Activated T-cell treated with anti-CD3 and anti-CD28 coated beads, Interleukin-2, amount 50 U/mL, for 72 hours (primary cell): ENCODE measurements around the gene ASB6. TPM values are rescaled to one million over a fixed set of nuclear protein-coding genes. Genes with fewer than 3 reads are reported as not detected.
"Not testable (repeated sequence)": the region's sequence is repeated elsewhere in the genome, so short reads cannot be mapped to it uniquely, and the experiment has no call there.

Source experiments
- ATAC-seq, 2 donors: fragments of 150-1000 bp; cut with Tn5 transposase; replicated peaks in 1 of 2; 2 replicates each; pipeline ENCODE4 v1.10.0; 2021; ENCODE audit warnings: moderate library complexity in 2 of 2, mild to moderate bottlenecking in 1 of 2
- DNase-seq, 2 donors: peaks; one replicate each; pipeline ENCODE4 v3.0.0; 2021 to 2022; ENCODE audit warnings: mixed read lengths in 1 of 2
- H3K27ac Mint-ChIP-seq: one replicate; pipeline ENCODE4 v1.8.0; 2022; ENCODE audit warnings: mild to moderate bottlenecking, moderate library complexity, mixed read lengths
- H3K27me3 Mint-ChIP-seq: one replicate; pipeline ENCODE4 v1.8.0; 2022; ENCODE audit warnings: low read depth, mixed read lengths
- H3K36me3 Mint-ChIP-seq, 2 donors: one replicate each; pipeline ENCODE4 v1.8.0; 2022; ENCODE audit warnings: mixed read lengths in 2 of 2, mild to moderate bottlenecking in 1 of 2; ENCODE audit not compliant: insufficient read depth in 2 of 2
- H3K4me1 Mint-ChIP-seq: one replicate; pipeline ENCODE4 v1.8.0; 2022; ENCODE audit warnings: low read depth, mixed read lengths
- H3K4me3 Mint-ChIP-seq, 2 donors: one replicate each; pipeline ENCODE4 v1.8.0; 2022; ENCODE audit warnings: mild to moderate bottlenecking in 2 of 2, mixed read lengths in 2 of 2, moderate library complexity in 2 of 2
- H3K9me3 Mint-ChIP-seq, 2 donors: one replicate each; pipeline ENCODE4 v1.8.0; 2022; ENCODE audit warnings: mixed read lengths in 2 of 2
- total RNA-seq, 2 donors: library from RNA; stranded (reverse); gene quantifications; one replicate each; pipeline ENCODE4 v1.2.3, GENCODE V29; 2022

ASB6 gene
- total RNA-seq, 2 donors from 2014 or later: 16.9 to 20.2 TPM

- peak; percentile 45 to 53 for ATAC-seq
- Mint-ChIP-seq H3K4me1 (no peaks in the 10 kb centered on the region), H3K27ac (no peak overlapping the region), H3K4me3 (peak overlapping the region; percentile 70 to 74), H3K9me3 (no peaks in the 10 kb centered on the region), H3K36me3 (no peaks in the 10 kb centered on the region), H3K27me3 (peaks cover 16% of the 10 kb centered on the region)
- peak in 1 of 2 donors; percentile 12 for DNase-seq
These were observed 22.9 kb upstream of the ASB6 start for GRCh38 chr9:129664746-129665388.

GRCh38 chr9:129662239-129662638 lies 20.3 kb upstream of the ASB6 start:
- H3K27me3 Mint-ChIP-seq: peaks cover 11% of the 10 kb centered on the region

GRCh38 chr9:129661029-129661428 lies 19.1 kb upstream of the ASB6 start:
- Mint-ChIP-seq H3K27me3 (peaks cover 8% of the 10 kb centered on the region), H3K4me1 (no peaks in the 10 kb centered on the region), H3K36me3 (no peaks in the 10 kb centered on the region), H3K4me3 (no peak overlapping the region), H3K27ac (no peak overlapping the region), H3K9me3 (no peaks in the 10 kb centered on the region)
- ATAC-seq (no peak), DNase-seq (no peak)

More at GRCh38 chr9:129662239-129662638, 20.3 kb upstream of the ASB6 start:
- not testable (repeated sequence) for H3K27ac Mint-ChIP-seq, H3K9me3 Mint-ChIP-seq, H3K4me3 Mint-ChIP-seq, H3K36me3 Mint-ChIP-seq, ATAC-seq, H3K4me1 Mint-ChIP-seq, DNase-seq

- DNase-seq: no peak
- peak; percentile 62 to 85 for ATAC-seq
- H3K36me3 Mint-ChIP-seq: no peaks in the 10 kb centered on the region
- H3K27me3 Mint-ChIP-seq: peaks cover 4% of the 10 kb centered on the region
- no peaks in the 10 kb centered on the region for H3K4me1 Mint-ChIP-seq
- H3K27ac Mint-ChIP-seq: no peak overlapping the region
- H3K4me3 Mint-ChIP-seq: no peak overlapping the region
- no peaks in the 10 kb centered on the region for H3K9me3 Mint-ChIP-seq
These were observed 14.9 kb upstream of the ASB6 start for GRCh38 chr9:129656795-129657390.

GRCh38 chr9:129655696-129656095 lies 13.7 kb upstream of the ASB6 start:
- no peak for ATAC-seq
- no peaks in the 10 kb centered on the region for H3K9me3 Mint-ChIP-seq

GRCh38 chr9:129655154-129655553 lies 13.2 kb upstream of the ASB6 start:
- H3K9me3 Mint-ChIP-seq: no peaks in the 10 kb centered on the region
- no peak overlapping the region for H3K27ac Mint-ChIP-seq
- H3K4me3 Mint-ChIP-seq: no peak overlapping the region
- H3K36me3 Mint-ChIP-seq: no peaks in the 10 kb centered on the region
- DNase-seq (no peak), ATAC-seq (no peak)
- no peaks in the 10 kb centered on the region for H3K4me1 Mint-ChIP-seq
- no peaks in the 10 kb centered on the region for H3K27me3 Mint-ChIP-seq

More at GRCh38 chr9:129655696-129656095, 13.7 kb upstream of the ASB6 start:
- Mint-ChIP-seq H3K36me3 (no peaks in the 10 kb centered on the region), H3K4me1 (no peaks in the 10 kb centered on the region), H3K27me3 (no peaks in the 10 kb centered on the region), H3K27ac (no peak overlapping the region), H3K4me3 (no peak overlapping the region)
- no peak for DNase-seq

GRCh38 chr9:129654554-129655040 lies 12.6 kb upstream of the ASB6 start:
- H3K4me3 Mint-ChIP-seq: no peak overlapping the region
- ATAC-seq: no peak

GRCh38 chr9:129653823-129654553 lies 12.0 kb upstream of the ASB6 start:
- no peak for DNase-seq
- Mint-ChIP-seq H3K27me3 (no peaks in the 10 kb centered on the region), H3K27ac (no peak overlapping the region), H3K9me3 (no peaks in the 10 kb centered on the region), H3K4me3 (no peak overlapping the region), H3K36me3 (no peaks in the 10 kb centered on the region), H3K4me1 (no peaks in the 10 kb centered on the region)
- ATAC-seq: no peak

More at GRCh38 chr9:129654554-129655040, 12.6 kb upstream of the ASB6 start:
- Mint-ChIP-seq H3K4me1 (no peaks in the 10 kb centered on the region), H3K27ac (no peak overlapping the region), H3K36me3 (no peaks in the 10 kb centered on the region), H3K27me3 (no peaks in the 10 kb centered on the region), H3K9me3 (no peaks in the 10 kb centered on the region)
- no peak for DNase-seq

GRCh38 chr9:129650680-129651235 lies 8.8 kb upstream of the ASB6 start:
- no peaks in the 10 kb centered on the region for H3K27me3 Mint-ChIP-seq
- DNase-seq: no peak
- no peak overlapping the region for H3K4me3 Mint-ChIP-seq
- no peak overlapping the region for H3K27ac Mint-ChIP-seq
- H3K4me1 Mint-ChIP-seq: no peaks in the 10 kb centered on the region
- no peak for ATAC-seq
- no peaks in the 10 kb centered on the region for H3K9me3 Mint-ChIP-seq
- no peaks in the 10 kb centered on the region for H3K36me3 Mint-ChIP-seq

GRCh38 chr9:129649726-129650679 lies 8.1 kb upstream of the ASB6 start:
- no peaks in the 10 kb centered on the region for H3K27me3 Mint-ChIP-seq
- no peak overlapping the region for H3K4me3 Mint-ChIP-seq
- no peak for ATAC-seq
- DNase-seq: no peak
- H3K36me3 Mint-ChIP-seq: no peaks in the 10 kb centered on the region
- H3K27ac Mint-ChIP-seq: no peak overlapping the region
- H3K4me1 Mint-ChIP-seq: no peaks in the 10 kb centered on the region
- H3K9me3 Mint-ChIP-seq: no peaks in the 10 kb centered on the region

GRCh38 chr9:129648764-129649115 lies 6.8 kb upstream of the ASB6 start:
- DNase-seq (no peak), ATAC-seq (no peak)
- H3K27ac Mint-ChIP-seq: no peak overlapping the region
- no peak overlapping the region for H3K4me3 Mint-ChIP-seq
- H3K36me3 Mint-ChIP-seq: no peaks in the 10 kb centered on the region
- H3K9me3 Mint-ChIP-seq: no peaks in the 10 kb centered on the region
- no peaks in the 10 kb centered on the region for H3K27me3 Mint-ChIP-seq
- H3K4me1 Mint-ChIP-seq: no peaks in the 10 kb centered on the region

GRCh38 chr9:129648092-129648763 lies 6.3 kb upstream of the ASB6 start:
- ATAC-seq (no peak), DNase-seq (no peak)
- Mint-ChIP-seq H3K4me3 (no peak overlapping the region), H3K36me3 (no peaks in the 10 kb centered on the region), H3K27ac (no peak overlapping the region), H3K4me1 (no peaks in the 10 kb centered on the region), H3K27me3 (no peaks in the 10 kb centered on the region), H3K9me3 (no peaks in the 10 kb centered on the region)
